Mammary epithelial cell (primary cell): Measurements from ENCODE around the gene MTSS2.

Experiments
- CTCF ChIP-seq, 2 donors: IDR thresholded peaks in 1 of 2; conservative IDR thresholded peaks in 1 of 2; 2 replicates each; pipeline ENCODE4 v1.5.1; 2011 to 2012; ENCODE audit warnings: inconsistent platforms in 2 of 2, low read length in 2 of 2, mild to moderate bottlenecking in 2 of 2, control low read depth in 1 of 2, low read depth in 1 of 2; ENCODE audit not compliant: insufficient read depth in 1 of 2; ENCODE audit errors: extremely low read depth in 1 of 2
- EZH2 ChIP-seq: IDR thresholded peaks from 2 replicates; pipeline ENCODE4 v1.6.1; 2012; ENCODE audit warnings: low read length, inconsistent platforms, borderline replicate concordance

GRCh38 chr16:70701596-70701995, 15.7 kb upstream of the MTSS2 start:
- no peak for TF ChIP-seq CTCF (conservative IDR thresholded peaks at IDR 0.05 in 1 of 2, IDR thresholded peaks at IDR 0.05 in 1 of 2; ENCODE audit: extremely low read depth in 1 of 2, insufficient read depth in 1 of 2, low read depth in 1 of 2, low read length in 2 of 2)
- TF ChIP-seq EZH2: no peak
